OCI-LY3 (cell line): ENCODE measurements around the gene POLN.

Experiments used
- H2AFZ ChIP-seq: fragments of 200-600, 300-600 bp; shearing (Covaris generic); 2 replicates; pipeline ENCODE4 v1.6.0; 2014; ENCODE audit warnings: antibody characterized with exemption, low read depth, low read length
- H3K27ac ChIP-seq: fragments of 200-600, 300-600 bp; sonication (generic); 2 replicates; pipeline ENCODE4 v1.5.1; 2014; ENCODE audit warnings: mild to moderate bottlenecking, low read length, moderate library complexity, mixed read lengths
- H3K27me3 ChIP-seq: fragments of 200-600, 300-600 bp; sonication (generic); 2 replicates; pipeline ENCODE4 v1.6.1; 2014; ENCODE audit warnings: low read depth, low read length, mixed read lengths
- H3K36me3 ChIP-seq: fragments of 200-600, 300-600 bp; sonication (generic); replicated peaks from 2 replicates; pipeline ENCODE3; 2014; ENCODE audit warnings: low read depth, low read length, mixed read lengths
- H3K4me1 ChIP-seq: fragments of 300-600, 200-600 bp; sonication (generic); 2 replicates; pipeline ENCODE4 v1.6.1; 2014; ENCODE audit warnings: low read length, mixed read lengths
- H3K4me2 ChIP-seq: fragments of 200-600, 300-600 bp; sonication (generic); 2 replicates; pipeline ENCODE4 v1.6.1; 2014; ENCODE audit warnings: low read length, mixed read lengths
- H3K4me3 ChIP-seq: fragments of 300-600, 200-600 bp; sonication (generic); 2 replicates; pipeline ENCODE4 v1.5.1; 2014; ENCODE audit warnings: antibody characterized with exemption, mild to moderate bottlenecking, low read length, moderate library complexity
- H3K79me2 ChIP-seq: fragments of 300-600, 200-600 bp; shearing (Covaris generic); 2 replicates; pipeline ENCODE4 v1.6.1; 2014; ENCODE audit warnings: mild to moderate bottlenecking, low read length, mixed read lengths
- H3K9ac ChIP-seq: fragments of 300-600, 200-600 bp; shearing (Covaris generic); 2 replicates; pipeline ENCODE4 v1.6.0; 2014; ENCODE audit warnings: mild to moderate bottlenecking, low read length, moderate library complexity
- H3K9me3 ChIP-seq: fragments of 200-600, 300-600 bp; shearing (Covaris generic); 2 replicates; pipeline ENCODE4 v1.6.1; 2014; ENCODE audit warnings: low read length, mixed read lengths; ENCODE audit not compliant: insufficient read depth
- H4K20me1 ChIP-seq: fragments of 200-600, 300-600 bp; sonication (generic); 2 replicates; pipeline ENCODE4 v1.6.1; 2016; ENCODE audit warnings: low read length, mixed read lengths; ENCODE audit not compliant: insufficient read depth
- EZH2phosphoT487 ChIP-seq: fragments of 200-600 bp; shearing (Covaris generic); IDR thresholded peaks from 2 replicates; pipeline ENCODE4 v1.6.1; 2018; ENCODE audit warnings: antibody characterized with exemption, mixed run types, low read depth
- TF ChIP-seq, protein P1 (sequence below): fragments of 200-600, 300-600 bp; sonication (generic); IDR thresholded peaks from 2 replicates; pipeline ENCODE4 v1.5.1; 2014; ENCODE audit warnings: antibody characterized with exemption, low read length, low read depth

Gene POLN

DNA sequence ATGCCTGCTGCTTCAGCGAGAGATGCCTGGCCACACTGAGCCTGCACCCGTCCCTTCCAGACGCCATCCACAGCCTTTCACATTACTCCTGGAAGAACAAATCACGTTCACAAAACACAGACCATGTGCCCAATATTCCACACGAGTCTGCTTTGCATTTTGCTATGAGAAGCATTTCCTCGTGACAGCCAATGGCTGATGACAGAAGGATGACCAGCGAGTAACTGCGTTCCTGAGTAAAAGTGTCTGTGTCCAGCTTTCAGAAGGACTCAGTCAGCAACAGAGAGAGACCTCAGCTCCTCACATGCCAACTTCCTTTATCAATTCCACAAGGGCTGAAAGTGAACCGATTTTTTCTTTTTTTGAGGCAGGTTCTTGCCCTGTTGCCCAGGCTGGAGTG is 163.3 kb downstream of the POLN start:
- H3K36me3 ChIP-seq, result no peaks in the 10 kb centered on the region
- no peaks in the 10 kb centered on the region for H3K27me3 ChIP-seq
- no peaks in the 10 kb centered on the region for H3K79me2 ChIP-seq
- H3K27ac ChIP-seq, result no peak overlapping the region
- no peaks in the 10 kb centered on the region for H3K4me1 ChIP-seq
- TF ChIP-seq, protein P1, sequence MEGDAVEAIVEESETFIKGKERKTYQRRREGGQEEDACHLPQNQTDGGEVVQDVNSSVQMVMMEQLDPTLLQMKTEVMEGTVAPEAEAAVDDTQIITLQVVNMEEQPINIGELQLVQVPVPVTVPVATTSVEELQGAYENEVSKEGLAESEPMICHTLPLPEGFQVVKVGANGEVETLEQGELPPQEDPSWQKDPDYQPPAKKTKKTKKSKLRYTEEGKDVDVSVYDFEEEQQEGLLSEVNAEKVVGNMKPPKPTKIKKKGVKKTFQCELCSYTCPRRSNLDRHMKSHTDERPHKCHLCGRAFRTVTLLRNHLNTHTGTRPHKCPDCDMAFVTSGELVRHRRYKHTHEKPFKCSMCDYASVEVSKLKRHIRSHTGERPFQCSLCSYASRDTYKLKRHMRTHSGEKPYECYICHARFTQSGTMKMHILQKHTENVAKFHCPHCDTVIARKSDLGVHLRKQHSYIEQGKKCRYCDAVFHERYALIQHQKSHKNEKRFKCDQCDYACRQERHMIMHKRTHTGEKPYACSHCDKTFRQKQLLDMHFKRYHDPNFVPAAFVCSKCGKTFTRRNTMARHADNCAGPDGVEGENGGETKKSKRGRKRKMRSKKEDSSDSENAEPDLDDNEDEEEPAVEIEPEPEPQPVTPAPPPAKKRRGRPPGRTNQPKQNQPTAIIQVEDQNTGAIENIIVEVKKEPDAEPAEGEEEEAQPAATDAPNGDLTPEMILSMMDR, result no peak
- no peak for TF ChIP-seq EZH2phosphoT487
- H3K4me3 ChIP-seq, result no peak overlapping the region
- H3K4me2 ChIP-seq, result no peak overlapping the region
- no peak overlapping the region for H2AFZ ChIP-seq
- H3K9me3 ChIP-seq, result no peaks in the 10 kb centered on the region
- no peak overlapping the region for H3K9ac ChIP-seq
- H4K20me1 ChIP-seq, result no peaks in the 10 kb centered on the region

DNA sequence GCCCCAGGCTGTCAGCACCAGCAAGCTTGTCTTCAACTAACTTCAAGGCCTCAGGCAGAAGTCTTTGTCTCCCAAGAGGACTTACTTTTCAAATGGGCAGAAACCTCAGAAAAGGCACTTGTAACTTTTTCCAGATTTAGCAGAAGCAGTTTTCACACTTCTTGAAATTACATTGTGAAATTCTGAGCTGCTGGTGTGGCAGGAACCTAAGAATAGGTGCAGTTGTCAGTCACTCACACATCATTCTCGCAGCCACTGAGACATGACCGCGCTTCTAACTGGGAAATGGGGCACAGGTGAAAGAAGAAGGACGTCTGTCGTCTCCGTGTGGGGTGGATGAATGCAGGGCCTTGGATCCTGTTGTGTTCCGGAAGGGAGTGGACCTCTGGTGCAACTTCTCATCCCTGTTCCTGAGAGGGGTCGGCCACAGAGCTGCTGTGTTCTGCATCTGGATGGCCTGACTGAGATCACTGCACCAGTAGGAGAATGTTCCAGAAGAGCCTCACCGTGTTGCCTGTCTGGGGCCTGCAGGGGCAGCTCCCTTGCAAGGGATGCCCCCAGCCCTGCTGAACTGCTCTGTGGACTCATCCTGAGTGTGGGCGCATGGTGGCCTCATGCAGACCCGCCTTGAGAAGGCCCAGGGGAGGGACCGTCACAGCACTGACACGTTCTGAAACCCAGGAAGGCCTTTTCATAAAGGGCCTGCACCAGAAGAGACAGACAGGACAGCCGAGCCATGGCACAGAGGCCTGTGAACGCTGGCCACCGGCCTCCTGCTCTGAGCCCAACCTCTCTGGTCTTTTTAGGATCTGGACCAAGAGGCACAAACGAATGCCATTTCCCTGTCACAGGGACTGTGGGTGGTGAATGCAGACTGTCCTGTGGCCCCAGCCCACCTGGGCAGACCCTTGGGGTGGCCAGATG is 164.1 kb downstream of the POLN start:
- TF ChIP-seq, protein P1, result no peak
- no peak for TF ChIP-seq EZH2phosphoT487
- Histone ChIP-seq H3K4me1 (no peaks in the 10 kb centered on the region), H4K20me1 (no peaks in the 10 kb centered on the region), H3K9me3 (no peaks in the 10 kb centered on the region), H3K27ac (no peak overlapping the region), H3K4me2 (no peak overlapping the region), H3K36me3 (no peaks in the 10 kb centered on the region), H3K79me2 (no peaks in the 10 kb centered on the region), H2AFZ (no peak overlapping the region), H3K27me3 (no peaks in the 10 kb centered on the region), H3K9ac (no peak overlapping the region), H3K4me3 (no peak overlapping the region)

DNA sequence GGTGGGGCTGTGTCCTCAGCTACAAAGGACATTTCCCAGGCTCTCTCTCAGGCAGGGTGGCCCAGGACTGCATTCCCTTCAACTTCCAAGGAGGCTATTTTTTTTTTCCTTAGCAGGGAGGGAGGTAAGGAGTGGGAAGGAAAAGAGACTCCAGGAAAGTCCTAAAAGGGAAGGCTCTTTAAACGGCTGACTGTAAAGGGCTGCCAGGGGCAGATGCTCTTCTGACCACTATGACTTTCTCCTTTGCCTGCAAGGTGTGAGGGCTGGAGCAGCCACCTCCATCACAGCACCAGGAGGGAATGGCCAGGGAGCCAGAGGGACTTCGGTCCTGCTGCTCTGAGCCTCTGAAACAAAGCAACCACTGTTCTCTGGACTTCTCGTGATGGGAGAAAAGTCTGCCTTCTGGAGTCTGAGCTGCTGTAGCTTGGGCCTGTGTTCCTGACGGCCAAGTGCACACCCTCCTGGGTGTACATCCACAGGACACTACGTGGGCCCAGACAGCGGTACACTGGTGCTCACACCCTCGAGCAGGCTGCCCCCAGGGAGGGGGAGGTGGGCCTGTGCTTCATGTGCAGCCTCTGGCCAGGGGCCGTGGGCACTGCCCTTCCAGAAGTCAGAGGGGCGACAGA is 164.9 kb downstream of the POLN start:
- no peaks in the 10 kb centered on the region for H3K79me2 ChIP-seq
- no peak overlapping the region for H3K4me3 ChIP-seq
- TF ChIP-seq, protein P1, result no peak
- no peak for TF ChIP-seq EZH2phosphoT487
- H3K9ac ChIP-seq, result no peak overlapping the region
- no peaks in the 10 kb centered on the region for H3K27me3 ChIP-seq
- H3K4me2 ChIP-seq, result no peak overlapping the region
- no peaks in the 10 kb centered on the region for H3K4me1 ChIP-seq
- H3K27ac ChIP-seq, result no peak overlapping the region
- H3K36me3 ChIP-seq, result no peaks in the 10 kb centered on the region
- H4K20me1 ChIP-seq, result no peaks in the 10 kb centered on the region
- H3K9me3 ChIP-seq, result no peaks in the 10 kb centered on the region
- no peak overlapping the region for H2AFZ ChIP-seq
